Caco-2 (cell line): Measurements from ENCODE around the gene MS4A4E. TPM values are rescaled to one million over a fixed set of nuclear protein-coding genes. Genes with fewer than 3 reads are reported as not detected.

Source experiments
- BruUV-seq: library from RNA; stranded (reverse); fragments of 400-500 nt; replicated peaks from 2 replicates; lab custom pipeline; 2021; lab: Mats Ljungman, UMichigan
- CTCF ChIA-PET: fragments of 300-600 bp; sonication (Branson Sonifier 250); formaldehyde crosslinking; loops from one replicate; lab custom pipeline; 2022; ENCODE audit warnings: antibody characterized with exemption; lab: Charles Lee
- POLR2A ChIA-PET: fragments of 300-600 bp; sonication (Branson Sonifier 250); formaldehyde crosslinking; loops from one replicate; lab custom pipeline; 2022; ENCODE audit warnings: antibody characterized with exemption; lab: Charles Lee
- DNase-seq, 2 experiments: peaks; one replicate each; pipeline versions ENCODE4 v3.0.0 to v3.0.0-alpha.2; 2020 to 2022
- H3K27me3 ChIP-seq: replicated peaks from 2 replicates; pipeline ENCODE4 v1.6.0; 2011; ENCODE audit warnings: low read length; ENCODE audit not compliant: control insufficient read depth, insufficient read depth
- H3K36me3 ChIP-seq: 2 replicates; pipeline ENCODE4 v1.5.1; 2011; ENCODE audit warnings: low read length; ENCODE audit not compliant: control insufficient read depth, insufficient read depth
- H3K4me1 ChIP-seq: fragments of 250-450 bp; sonication (Bioruptor Pico); 2 replicates; pipeline ENCODE4 v1.5.1; 2020; ENCODE audit warnings: mild to moderate bottlenecking
- H3K4me3 ChIP-seq: 2 replicates; pipeline ENCODE4 v1.5.1; 2011; ENCODE audit warnings: low read depth, mild to moderate bottlenecking, control low read depth, low read length
- H3K9me3 ChIP-seq: fragments of 250-450 bp; sonication (Bioruptor Pico); 2 replicates; pipeline ENCODE4 v1.5.1; 2020; ENCODE audit warnings: mild to moderate bottlenecking, moderate library complexity
- H3K27ac Mint-ChIP-seq: one replicate; pipeline ENCODE4 v1.8.0; 2022; ENCODE audit warnings: mixed read lengths; ENCODE audit not compliant: unreplicated experiment
- H3K27me3 Mint-ChIP-seq: one replicate; pipeline ENCODE4 v1.8.0; 2022; ENCODE audit warnings: mixed read lengths; ENCODE audit not compliant: insufficient read depth, unreplicated experiment
- H3K36me3 Mint-ChIP-seq: one replicate; pipeline ENCODE4 v1.8.0; 2022; ENCODE audit warnings: mild to moderate bottlenecking, mixed read lengths; ENCODE audit not compliant: insufficient read depth, unreplicated experiment
- H3K4me1 Mint-ChIP-seq: one replicate; pipeline ENCODE4 v1.8.0; 2022; ENCODE audit warnings: low read depth, mixed read lengths; ENCODE audit not compliant: unreplicated experiment
- H3K4me3 Mint-ChIP-seq: one replicate; pipeline ENCODE4 v1.8.0; 2022; ENCODE audit warnings: mild to moderate bottlenecking, moderate library complexity, mixed read lengths; ENCODE audit not compliant: unreplicated experiment
- H3K9me3 Mint-ChIP-seq: one replicate; pipeline ENCODE4 v1.8.0; 2022; ENCODE audit warnings: mixed read lengths; ENCODE audit not compliant: unreplicated experiment
- intact Hi-C: fragments of 100-400 bp; cut with micrococcal nuclease; formaldehyde crosslinking; loops from one replicate; pipeline ENCODE4 v1.10.0; 2022; ENCODE audit not compliant: unreplicated experiment
- total RNA-seq: library from RNA; stranded (reverse); gene quantifications from 2 replicates; pipeline ENCODE4 v1.2.3, GENCODE V29; 2022
- TF ChIP-seq, protein P1 (sequence below), 2 experiments: fragments of 200-600 bp in 1 of 2; IDR thresholded peaks; 1 replicate in 1 of 2; 2 replicates in 1 of 2; pipeline versions ENCODE4 v1.5.1 to v1.8.0; 2011 to 2022; ENCODE audit warnings: antibody characterized with exemption in 1 of 2, control low read depth in 1 of 2, inconsistent platforms in 1 of 2, low read depth in 1 of 2, low read length in 1 of 2, mild to moderate bottlenecking in 1 of 2, moderate library complexity in 1 of 2; ENCODE audit not compliant: insufficient read depth in 1 of 2, severe bottlenecking in 1 of 2, unreplicated experiment in 1 of 2

Gene MS4A4E
- total RNA-seq, 1 experiment from 2014 or later, result not detected

DNA sequence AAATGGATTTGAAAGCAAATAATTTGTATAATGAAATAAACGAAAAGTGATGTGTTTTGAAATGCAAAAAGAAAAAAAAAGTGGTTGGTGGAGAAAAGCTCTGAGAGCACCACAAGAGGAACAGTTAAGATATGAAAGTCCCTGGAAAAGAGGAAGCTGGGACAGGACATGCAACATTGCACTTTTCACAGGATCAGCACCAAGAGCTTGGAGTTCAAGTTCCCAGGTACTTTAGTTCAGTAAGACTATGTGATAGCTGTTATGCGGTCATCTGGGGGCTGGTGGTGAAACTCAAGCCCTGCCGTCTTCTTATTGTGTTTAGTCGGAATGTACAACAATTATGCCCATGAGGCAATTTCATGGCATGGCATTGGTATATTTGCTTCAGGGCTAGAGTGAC, 20.5 kb upstream of the MS4A4E start:
- Mint-ChIP-seq H3K4me3 (no peak overlapping the region), H3K4me1 (no peaks in the 10 kb centered on the region), H3K9me3 (peaks cover 18% of the 10 kb centered on the region), H3K27me3 (peaks cover 8% of the 10 kb centered on the region), H3K36me3 (no peaks in the 10 kb centered on the region), H3K27ac (no peak overlapping the region)
- intact Hi-C loops, result no loop called here
- Histone ChIP-seq H3K4me3 (no peak overlapping the region), H3K4me1 (no peaks in the 10 kb centered on the region), H3K27me3 (no peaks in the 10 kb centered on the region; the same call in 1 of the 2 replicates), H3K36me3 (no peaks in the 10 kb centered on the region), H3K9me3 (no peaks in the 10 kb centered on the region)
- POLR2A ChIA-PET, result no interaction called here
- TF ChIP-seq, protein P1, sequence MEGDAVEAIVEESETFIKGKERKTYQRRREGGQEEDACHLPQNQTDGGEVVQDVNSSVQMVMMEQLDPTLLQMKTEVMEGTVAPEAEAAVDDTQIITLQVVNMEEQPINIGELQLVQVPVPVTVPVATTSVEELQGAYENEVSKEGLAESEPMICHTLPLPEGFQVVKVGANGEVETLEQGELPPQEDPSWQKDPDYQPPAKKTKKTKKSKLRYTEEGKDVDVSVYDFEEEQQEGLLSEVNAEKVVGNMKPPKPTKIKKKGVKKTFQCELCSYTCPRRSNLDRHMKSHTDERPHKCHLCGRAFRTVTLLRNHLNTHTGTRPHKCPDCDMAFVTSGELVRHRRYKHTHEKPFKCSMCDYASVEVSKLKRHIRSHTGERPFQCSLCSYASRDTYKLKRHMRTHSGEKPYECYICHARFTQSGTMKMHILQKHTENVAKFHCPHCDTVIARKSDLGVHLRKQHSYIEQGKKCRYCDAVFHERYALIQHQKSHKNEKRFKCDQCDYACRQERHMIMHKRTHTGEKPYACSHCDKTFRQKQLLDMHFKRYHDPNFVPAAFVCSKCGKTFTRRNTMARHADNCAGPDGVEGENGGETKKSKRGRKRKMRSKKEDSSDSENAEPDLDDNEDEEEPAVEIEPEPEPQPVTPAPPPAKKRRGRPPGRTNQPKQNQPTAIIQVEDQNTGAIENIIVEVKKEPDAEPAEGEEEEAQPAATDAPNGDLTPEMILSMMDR (IDR thresholded peaks at IDR 0.05; ENCODE audit: insufficient read depth in 1 of 2, low read depth in 1 of 2, low read length in 1 of 2, severe bottlenecking in 1 of 2, unreplicated experiment in 1 of 2), result no peak
- CTCF ChIA-PET, result no interaction called here
- BruUV-seq, result no TSS peak
- DNase-seq, result no peak

DNA sequence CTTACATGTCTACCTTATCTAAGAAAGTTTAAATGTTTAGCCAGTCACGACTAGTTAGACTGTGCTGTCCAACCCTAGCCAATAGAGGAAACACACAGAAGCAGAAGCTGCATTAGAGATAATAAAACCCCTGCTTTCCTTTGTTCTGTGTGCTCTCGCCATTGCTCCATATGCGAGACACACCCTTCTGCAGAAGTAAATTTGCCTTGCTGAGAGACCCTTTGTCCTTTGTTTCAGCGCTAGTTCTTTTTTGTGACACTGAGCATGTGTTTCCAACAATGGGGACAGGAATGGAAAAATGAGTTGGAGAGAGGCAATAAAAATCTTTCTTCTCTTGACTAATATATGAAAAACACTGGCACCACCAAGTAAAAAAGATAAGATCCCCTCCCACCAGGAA, 18.1 kb upstream of the MS4A4E start:
- no TSS peak for BruUV-seq
- Mint-ChIP-seq H3K4me3 (no peak overlapping the region), H3K27ac (no peak overlapping the region), H3K4me1 (no peaks in the 10 kb centered on the region), H3K36me3 (no peaks in the 10 kb centered on the region), H3K27me3 (no peaks in the 10 kb centered on the region), H3K9me3 (peaks cover 18% of the 10 kb centered on the region)
- no peak for DNase-seq
- no peaks in the 10 kb centered on the region for H3K27me3 ChIP-seq
- ChIA-PET CTCF (no interaction called here), POLR2A (no interaction called here)
- no peaks in the 10 kb centered on the region for H3K4me1 ChIP-seq
- no peak overlapping the region for H3K4me3 ChIP-seq
- TF ChIP-seq, protein P1 (IDR thresholded peaks at IDR 0.05; ENCODE audit: insufficient read depth in 1 of 2, low read depth in 1 of 2, low read length in 1 of 2, severe bottlenecking in 1 of 2, unreplicated experiment in 1 of 2), result no peak
- H3K36me3 ChIP-seq, result no peaks in the 10 kb centered on the region
- intact Hi-C loops, result no loop called here
- H3K9me3 ChIP-seq, result no peaks in the 10 kb centered on the region

DNA sequence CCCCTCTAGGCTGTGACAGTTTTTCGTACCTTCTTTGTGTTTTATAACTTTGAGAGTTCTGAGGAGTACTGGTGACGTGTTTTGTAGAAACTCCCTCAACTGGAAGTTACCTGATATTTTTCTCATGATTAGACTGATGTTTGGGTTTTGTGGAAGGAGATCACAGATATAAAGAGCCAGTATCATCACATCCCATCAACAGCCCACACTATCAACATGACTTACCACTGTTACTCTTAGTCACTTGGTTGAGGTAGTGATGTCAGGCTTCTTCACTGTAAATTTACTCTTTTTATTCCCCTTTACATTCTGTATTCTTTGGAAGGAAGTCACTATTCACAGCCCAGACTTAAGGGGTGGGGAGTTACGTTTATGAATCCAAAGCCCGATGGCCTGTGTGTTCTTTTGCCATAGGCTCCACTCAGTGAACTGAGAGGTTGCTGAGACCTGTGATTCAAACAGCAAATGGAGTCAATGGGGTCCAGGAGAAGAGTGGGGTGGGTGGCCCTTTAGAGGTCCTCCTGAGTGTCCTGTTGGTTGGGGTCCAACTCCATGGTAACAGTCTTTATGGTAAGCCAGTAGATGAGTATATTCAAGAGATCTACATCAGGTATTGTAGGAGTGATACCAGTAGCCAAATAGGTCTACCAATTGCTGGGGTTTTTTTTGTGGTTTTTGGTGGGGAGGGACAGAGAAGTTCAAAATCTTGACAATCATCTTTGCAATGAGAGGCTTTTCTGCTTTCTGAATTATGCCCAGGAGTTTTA, 15.2 kb upstream of the MS4A4E start:
- no peak for DNase-seq
- intact Hi-C loops, result no loop called here
- peaks cover 6% of the 10 kb centered on the region for H3K9me3 ChIP-seq
- TF ChIP-seq, protein P1 (IDR thresholded peaks at IDR 0.05; ENCODE audit: insufficient read depth in 1 of 2, low read depth in 1 of 2, low read length in 1 of 2, severe bottlenecking in 1 of 2, unreplicated experiment in 1 of 2), result no peak
- Mint-ChIP-seq H3K27me3 (no peaks in the 10 kb centered on the region), H3K27ac (no peak overlapping the region), H3K4me1 (no peaks in the 10 kb centered on the region), H3K4me3 (no peak overlapping the region), H3K36me3 (no peaks in the 10 kb centered on the region), H3K9me3 (peaks cover 18% of the 10 kb centered on the region)
- ChIA-PET CTCF (no interaction called here), POLR2A (no interaction called here)
- no peaks in the 10 kb centered on the region for H3K4me1 ChIP-seq
- no peak overlapping the region for H3K4me3 ChIP-seq
- BruUV-seq, result no TSS peak
- H3K36me3 ChIP-seq, result no peaks in the 10 kb centered on the region
- no peaks in the 10 kb centered on the region for H3K27me3 ChIP-seq
